GM19328 (cell line): ENCODE results near the gene DLGAP4.

ENCODE experiments used
- ATAC-seq: cut with Tn5 transposase; IDR thresholded peaks from one replicate; pipeline ENCODE4 v1.9.1; 2021; ENCODE audit warnings: mild to moderate bottlenecking, moderate library complexity; ENCODE audit not compliant: unreplicated experiment

DLGAP4 gene

GRCh38 chr20:36320898-36321695 lies 15.0 kb downstream of the DLGAP4 start:
- ATAC-seq, result no peak

GRCh38 chr20:36322131-36322530 lies 16.0 kb downstream of the DLGAP4 start:
- ATAC-seq, result no peak

- ATAC-seq, result no peak
These were observed 24.0 kb downstream of the DLGAP4 start for GRCh38 chr20:36330091-36330490.

GRCh38 chr20:36331209-36331608 lies 25.1 kb downstream of the DLGAP4 start:
- no peak for ATAC-seq

- ATAC-seq, result no peak
These were observed 27.7 kb downstream of the DLGAP4 start for GRCh38 chr20:36333841-36334240.

GRCh38 chr20:36334281-36335205 lies 28.4 kb downstream of the DLGAP4 start:
- no peak for ATAC-seq

DNA sequence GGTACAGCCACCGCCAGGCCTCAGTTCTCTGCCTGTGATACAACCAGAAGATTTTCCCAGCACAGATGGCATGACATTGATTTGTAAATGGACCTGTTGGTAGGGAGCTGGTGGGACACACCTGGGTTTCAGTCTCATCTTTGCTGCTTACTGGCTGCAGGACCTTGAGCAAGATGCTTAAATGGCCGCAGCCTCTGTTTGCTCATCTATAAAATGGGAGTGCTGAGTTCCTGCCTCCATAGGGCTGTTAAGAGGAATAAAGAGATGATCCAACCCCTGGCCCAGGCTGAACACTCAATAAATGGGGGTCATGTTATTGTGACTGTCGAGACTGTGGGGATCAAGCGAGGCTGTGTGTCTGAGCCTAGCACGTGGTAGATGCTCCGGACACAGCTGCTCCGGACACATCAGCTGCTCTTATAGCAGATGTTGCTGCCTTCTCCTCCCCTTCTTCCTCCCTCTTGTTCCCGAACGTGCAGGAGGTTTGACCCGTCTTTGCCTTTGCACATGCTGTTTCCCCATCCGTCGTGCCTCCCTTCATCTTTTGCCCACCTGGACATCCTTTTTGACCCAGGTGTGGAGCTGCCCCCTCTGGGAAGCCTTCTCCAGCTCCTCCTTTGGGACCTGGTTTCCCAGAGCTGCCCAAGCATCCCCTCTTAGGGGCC lies 29.2 kb downstream of the DLGAP4 start:
- ATAC-seq, result no peak

- no peak for ATAC-seq
These were observed 30.1 kb downstream of the DLGAP4 start for GRCh38 chr20:36336204-36336603.

DNA sequence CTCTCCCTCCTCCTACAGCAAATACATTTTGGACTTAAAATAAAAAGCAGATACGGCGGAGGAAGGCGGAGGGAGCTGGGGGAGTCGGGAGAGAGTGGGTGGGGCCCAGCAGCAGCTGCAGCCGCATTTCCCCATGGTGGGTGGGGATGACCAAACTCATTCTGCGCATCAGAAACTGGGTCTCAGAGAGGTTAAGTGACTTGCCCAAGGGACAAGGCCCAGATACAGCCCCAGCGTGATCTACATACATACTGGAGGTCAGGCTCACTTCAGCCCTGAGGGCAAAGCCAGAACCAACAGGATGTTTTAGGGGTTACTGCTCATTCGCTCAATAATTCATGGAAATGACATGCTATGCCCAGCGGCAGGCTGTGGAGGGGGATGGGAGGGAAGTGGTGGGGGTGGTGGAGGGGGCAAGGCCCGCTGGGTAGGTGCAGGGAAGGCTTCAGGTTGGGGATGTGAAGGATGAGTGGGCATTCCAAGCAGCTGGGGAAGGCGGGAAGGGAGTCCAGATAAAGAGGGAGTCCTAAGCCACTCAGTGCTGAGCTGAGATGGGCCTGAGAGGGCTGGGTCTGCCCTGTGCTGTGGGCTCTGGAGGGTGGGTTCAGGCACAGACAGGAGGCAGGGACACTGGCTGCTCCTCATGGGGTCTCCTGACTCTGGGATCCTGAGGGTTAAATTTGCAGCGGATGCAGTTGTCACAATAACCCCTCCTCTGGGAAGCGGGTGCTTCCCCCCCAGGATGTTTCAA lies 31.0 kb downstream of the DLGAP4 start:
- ATAC-seq, result no peak

DNA sequence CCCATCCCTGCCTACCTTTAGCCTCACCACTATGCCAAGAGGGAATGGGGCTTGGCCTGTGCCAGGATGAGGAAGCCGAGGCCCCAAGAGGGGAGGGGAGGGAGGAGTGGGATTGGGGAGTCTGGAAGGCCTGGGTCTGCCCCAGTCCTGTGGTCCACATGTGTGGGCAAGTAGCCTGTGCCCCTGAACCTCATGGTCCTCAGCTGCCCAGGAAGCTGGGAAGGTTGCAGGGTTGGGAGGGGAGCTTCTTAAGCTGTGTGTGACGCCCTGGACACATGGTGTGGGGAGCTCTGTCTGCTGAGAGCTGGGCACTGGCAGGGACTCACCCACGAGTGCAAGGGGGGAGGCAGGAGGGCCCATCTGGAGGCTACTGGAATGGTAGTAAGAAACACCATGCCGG lies 31.7 kb downstream of the DLGAP4 start:
- no peak for ATAC-seq

GRCh38 chr20:36339646-36340592 lies 33.8 kb downstream of the DLGAP4 start:
- no peak for ATAC-seq

GRCh38 chr20:36340593-36340990 lies 34.5 kb downstream of the DLGAP4 start:
- ATAC-seq, result no peak

- ATAC-seq, result no peak
These were observed 35.3 kb downstream of the DLGAP4 start for GRCh38 chr20:36341331-36342020.

GRCh38 chr20:36342331-36343120 lies 36.4 kb downstream of the DLGAP4 start:
- no peak for ATAC-seq

DNA sequence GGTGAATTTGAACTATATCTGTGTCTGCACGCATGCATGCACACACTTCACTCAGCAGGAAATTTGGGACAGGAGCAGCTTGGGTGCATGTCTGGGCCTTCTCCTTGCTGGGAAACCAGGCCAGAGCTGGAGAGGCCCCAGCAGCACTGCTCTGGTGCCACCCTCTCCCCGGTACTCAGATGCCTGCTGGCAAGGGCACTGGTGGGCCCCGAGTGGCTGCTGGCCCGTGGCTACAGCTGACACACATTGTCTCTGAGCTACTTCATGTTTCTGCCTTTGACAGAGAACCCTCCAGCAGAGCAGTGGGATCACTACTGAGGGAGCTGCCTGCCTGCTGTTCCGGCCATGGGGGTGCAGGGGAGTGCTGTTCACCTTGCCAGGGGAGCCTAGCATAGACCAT lies 37.5 kb downstream of the DLGAP4 start:
- no peak for ATAC-seq

- no peak for ATAC-seq
These were observed 38.5 kb downstream of the DLGAP4 start for GRCh38 chr20:36344517-36345132.

GRCh38 chr20:36346256-36346655 lies 40.1 kb downstream of the DLGAP4 start:
- ATAC-seq, result no peak
